ENCODE measurements around the gene TRMT112. TPM values are rescaled to one million over a fixed set of nuclear protein-coding genes. Genes with fewer than 3 reads are reported as not detected.

The TRMT112 gene
- total and polyA plus RNA-seq, 2 of the 8 experiments (the other 6 are each of a cell fraction or from before 2014, with no cell fraction given), result 300 to 650 TPM

DNA sequence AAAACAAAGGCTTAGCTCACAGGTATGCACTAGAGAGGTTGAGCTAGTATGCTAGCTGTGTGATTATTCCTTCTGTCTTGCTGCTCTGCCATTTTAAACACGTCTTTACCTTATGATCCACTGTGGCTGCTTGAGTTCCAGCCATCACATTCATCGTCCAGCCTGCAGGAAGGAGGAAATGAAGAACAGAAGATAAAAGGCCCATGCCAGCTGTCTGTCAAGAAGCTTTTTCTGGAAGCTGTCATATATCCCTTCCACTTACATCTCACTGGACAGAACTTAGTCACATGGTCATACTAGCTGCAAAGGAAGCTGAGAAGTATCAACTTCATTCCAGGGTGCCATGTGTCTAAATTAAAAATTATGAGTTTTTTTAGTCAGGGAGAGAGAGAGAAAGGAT lies 10.0 kb upstream of the TRMT112 start:
- no peak for FAIRE-seq
- no peak overlapping the region for H3K4ac ChIP-seq (replicated peaks; ENCODE audit: insufficient read length, low read depth, low read length)
- no peak overlapping the region for H3K18ac ChIP-seq (ENCODE audit: extremely low read depth, low read length)
- H2AK5ac ChIP-seq (ENCODE audit: low read depth, low read length), result no peak overlapping the region
- H3K4me1 ChIP-seq (replicated peaks in 1 of 4; ENCODE audit: control insufficient read depth in 3 of 4, insufficient read depth in 4 of 4, low read length in 3 of 4), result peaks cover 0 to 16% (median 9%) of the 10 kb centered on the region in 4 experiments; a peak in 6 of 7 replicates
- no peak overlapping the region for H2BK20ac ChIP-seq (ENCODE audit: low read length)
- H4K91ac ChIP-seq (replicated peaks; ENCODE audit: insufficient read length, low read length), result no peak overlapping the region
- no peak overlapping the region for H3K23ac ChIP-seq (ENCODE audit: insufficient read length)
- no peak overlapping the region for H2BK120ac ChIP-seq (replicated peaks; ENCODE audit: low read depth, low read length)
- H4K20me1 ChIP-seq (replicated peaks in 1 of 2; ENCODE audit: control insufficient read depth in 1 of 2, insufficient read depth in 2 of 2, low read length in 2 of 2), result peaks cover 0 to 5% of the 10 kb centered on the region in 2 experiments
- no peaks in the 10 kb centered on the region for H3K79me2 ChIP-seq (ENCODE audit: control insufficient read depth in 1 of 2, insufficient read depth in 2 of 2, low read length in 2 of 2)
- no peak overlapping the region for H3K4me3 ChIP-seq (ENCODE audit: extremely low read depth in 1 of 4, insufficient read depth in 2 of 4, low read depth in 3 of 4, low read length in 4 of 4)
- no peak overlapping the region for H4K5ac ChIP-seq (ENCODE audit: insufficient read length, low read depth, low read length)
- H3K4me2 ChIP-seq (ENCODE audit: insufficient read depth in 1 of 2, low read depth in 2 of 2, low read length in 2 of 2), result no peak overlapping the region
- H3K9me3 ChIP-seq (ENCODE audit: insufficient read depth in 2 of 2, low read depth in 1 of 2, low read length in 1 of 2), result no peaks in the 10 kb centered on the region
- WGBS, 2 experiments (ENCODE audit: extremely low coverage in 1 of 2, insufficient coverage in 1 of 2, insufficient read length in 1 of 2, insufficient replicate concordance in 2 of 2, low coverage in 1 of 2, low lambda C conversion rate in 2 of 2, missing lambda C conversion rate in 1 of 2), result 93% methylated on average over 2 of the region's 2 CpGs; no CpG with 5 or more reads in 1 of the 2 experiments
- no peak overlapping the region for H2AFZ ChIP-seq (ENCODE audit: low read length)
- no peak overlapping the region for H2BK5ac ChIP-seq (ENCODE audit: low read depth, low read length)
- H3K79me1 ChIP-seq (ENCODE audit: low read depth, low read length), result no peaks in the 10 kb centered on the region
- H3K36me3 ChIP-seq (ENCODE audit: control insufficient read depth in 2 of 4, insufficient read depth in 4 of 4, low read length in 3 of 4), result no peaks in the 10 kb centered on the region
- H3K56ac ChIP-seq (replicated peaks; ENCODE audit: insufficient read length, low read depth, low read length), result no peak overlapping the region
- DNase-seq (ENCODE audit: low read depth in 1 of 2, low spot score in 2 of 2), result no peak
- no peak overlapping the region for H3K9ac ChIP-seq (replicated peaks in 1 of 4; ENCODE audit: extremely low read depth in 1 of 4, low read depth in 3 of 4, low read length in 3 of 4)
- ChIA-PET POLR2A (ENCODE audit: partially characterized antibody) (interaction anchor here (0.6 kb wide), 1 partner anchor 29 kb away, joined by 3 read pairs; no protein-coding TSS in a partner anchor), CTCF (ENCODE audit: partially characterized antibody) (interaction anchor here (0.5 to 37.6 kb wide), 4 partner anchors 17 to 1557 kb away, joined by 3 to 614 read pairs (median 206); partner anchors contain the start of genes CATSPERZ, CCDC88B, ESRRA and PRDX5)
- H3K27ac ChIP-seq (ENCODE audit: low read depth, low read length), result no peak overlapping the region
- H3K27me3 ChIP-seq (replicated peaks in 1 of 4; ENCODE audit: control insufficient read depth in 3 of 4, extremely low read depth in 1 of 4, insufficient read depth in 3 of 4, low read length in 3 of 4), result no peaks in the 10 kb centered on the region
- H3K23me2 ChIP-seq (ENCODE audit: low read depth, low read length), result peaks cover 2% of the 10 kb centered on the region; the same call in 1 of the 2 replicates
- H4K8ac ChIP-seq (ENCODE audit: extremely low read depth, insufficient read depth, low read length), result no peak overlapping the region
- TF ChIP-seq KDM1A (IDR thresholded peaks at IDR 0.05; ENCODE audit: borderline replicate concordance, low read length), result 0 out of 2 replicates have a peak, but pooled peaks have one; percentile 36
- TF ChIP-seq, protein P1, sequence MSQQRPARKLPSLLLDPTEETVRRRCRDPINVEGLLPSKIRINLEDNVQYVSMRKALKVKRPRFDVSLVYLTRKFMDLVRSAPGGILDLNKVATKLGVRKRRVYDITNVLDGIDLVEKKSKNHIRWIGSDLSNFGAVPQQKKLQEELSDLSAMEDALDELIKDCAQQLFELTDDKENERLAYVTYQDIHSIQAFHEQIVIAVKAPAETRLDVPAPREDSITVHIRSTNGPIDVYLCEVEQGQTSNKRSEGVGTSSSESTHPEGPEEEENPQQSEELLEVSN (IDR thresholded peaks at IDR 0.05), result no peak
- H2BK15ac ChIP-seq (ENCODE audit: low read length), result no peak overlapping the region
- no peak overlapping the region for H2BK12ac ChIP-seq (ENCODE audit: low read depth, low read length)
- no peak overlapping the region for H3K14ac ChIP-seq (ENCODE audit: insufficient read length)
